Tibial nerve (tissue), 4 donors: ENCODE data around the gene CFAP52. TPM values are rescaled to one million over a fixed set of nuclear protein-coding genes. Genes with fewer than 3 reads are reported as not detected.

Source experiments
- DNase-seq, 2 donors: peaks; one replicate each; pipeline ENCODE4 v3.0.0-alpha.2; 2019; ENCODE audit warnings: low spot score in 2 of 2
- H3K27ac ChIP-seq, 4 donors: fragments of 200-600 bp; sonication (generic) in 3 of 4; one replicate each; pipeline ENCODE4 v1.5.1; 2017 to 2019; ENCODE audit warnings: mild to moderate bottlenecking in 1 of 4
- H3K27me3 ChIP-seq, 2 donors: fragments of 200-600 bp; sonication (generic) in 1 of 2; one replicate each; pipeline versions ENCODE4 v1.5.1 to v1.6.0; 2017 to 2019
- H3K36me3 ChIP-seq, 3 donors: fragments of 200-600 bp; sonication (generic); one replicate each; pipeline ENCODE4 v1.5.1; 2018 to 2019
- H3K4me1 ChIP-seq, 4 donors: fragments of 200-600 bp; sonication (generic) in 3 of 4; one replicate each; pipeline ENCODE4 v1.5.1; 2017 to 2019
- H3K4me3 ChIP-seq, 4 donors: fragments of 200-600 bp; sonication (generic) in 3 of 4; one replicate each; pipeline ENCODE4 v1.5.1; 2017 to 2019; ENCODE audit warnings: mild to moderate bottlenecking in 1 of 4, moderate library complexity in 1 of 4
- H3K9me3 ChIP-seq, 4 donors: fragments of 200-600 bp; sonication (generic) in 3 of 4; one replicate each; pipeline ENCODE4 v1.5.1; 2017 to 2019
- EP300 ChIP-seq, 2 donors: sonication (generic); formaldehyde crosslinking; IDR thresholded peaks; one replicate each; pipeline ENCODE4 v1.6.1; 2017; ENCODE audit warnings: antibody characterized with exemption in 2 of 2, mild to moderate bottlenecking in 1 of 2
- POLR2A ChIP-seq, 2 donors: fragments of 450-650 bp; IDR thresholded peaks; one replicate each; pipeline ENCODE4 v1.6.1; 2017; ENCODE audit warnings: antibody characterized with exemption in 2 of 2, mild to moderate bottlenecking in 2 of 2, moderate library complexity in 2 of 2
- WGBS, 2 donors: methylation state at CpG; one replicate each; pipeline ENCODE4 v1.1.5; 2018; 5-methylcytosine and 5-hydroxymethylcytosine counted together
- total RNA-seq, 4 donors: library from RNA; depleted of rRNA; stranded (reverse); fragments of >200 nt; gene quantifications; one replicate each; pipeline ENCODE4 v1.1.0, GENCODE V29; 2016
- TF ChIP-seq, protein P1 (sequence below), 5 experiments: fragments of 200-600 bp in 3 of 5; fragments of 450-650 bp in 2 of 5; sonication (generic) in 3 of 5; IDR thresholded peaks; one replicate each; pipeline ENCODE4 v1.5.1; 2016 to 2019; ENCODE audit warnings: antibody characterized with exemption in 5 of 5, mild to moderate bottlenecking in 3 of 5, moderate library complexity in 2 of 5

CFAP52 gene, protein sequence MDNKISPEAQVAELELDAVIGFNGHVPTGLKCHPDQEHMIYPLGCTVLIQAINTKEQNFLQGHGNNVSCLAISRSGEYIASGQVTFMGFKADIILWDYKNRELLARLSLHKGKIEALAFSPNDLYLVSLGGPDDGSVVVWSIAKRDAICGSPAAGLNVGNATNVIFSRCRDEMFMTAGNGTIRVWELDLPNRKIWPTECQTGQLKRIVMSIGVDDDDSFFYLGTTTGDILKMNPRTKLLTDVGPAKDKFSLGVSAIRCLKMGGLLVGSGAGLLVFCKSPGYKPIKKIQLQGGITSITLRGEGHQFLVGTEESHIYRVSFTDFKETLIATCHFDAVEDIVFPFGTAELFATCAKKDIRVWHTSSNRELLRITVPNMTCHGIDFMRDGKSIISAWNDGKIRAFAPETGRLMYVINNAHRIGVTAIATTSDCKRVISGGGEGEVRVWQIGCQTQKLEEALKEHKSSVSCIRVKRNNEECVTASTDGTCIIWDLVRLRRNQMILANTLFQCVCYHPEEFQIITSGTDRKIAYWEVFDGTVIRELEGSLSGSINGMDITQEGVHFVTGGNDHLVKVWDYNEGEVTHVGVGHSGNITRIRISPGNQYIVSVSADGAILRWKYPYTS
- total RNA-seq, result 1 to 10 TPM in 1 of 4 donors, under 1 TPM in 2, not detected in 1; 0.22 to 1.6 (median 0.30) TPM

DNA sequence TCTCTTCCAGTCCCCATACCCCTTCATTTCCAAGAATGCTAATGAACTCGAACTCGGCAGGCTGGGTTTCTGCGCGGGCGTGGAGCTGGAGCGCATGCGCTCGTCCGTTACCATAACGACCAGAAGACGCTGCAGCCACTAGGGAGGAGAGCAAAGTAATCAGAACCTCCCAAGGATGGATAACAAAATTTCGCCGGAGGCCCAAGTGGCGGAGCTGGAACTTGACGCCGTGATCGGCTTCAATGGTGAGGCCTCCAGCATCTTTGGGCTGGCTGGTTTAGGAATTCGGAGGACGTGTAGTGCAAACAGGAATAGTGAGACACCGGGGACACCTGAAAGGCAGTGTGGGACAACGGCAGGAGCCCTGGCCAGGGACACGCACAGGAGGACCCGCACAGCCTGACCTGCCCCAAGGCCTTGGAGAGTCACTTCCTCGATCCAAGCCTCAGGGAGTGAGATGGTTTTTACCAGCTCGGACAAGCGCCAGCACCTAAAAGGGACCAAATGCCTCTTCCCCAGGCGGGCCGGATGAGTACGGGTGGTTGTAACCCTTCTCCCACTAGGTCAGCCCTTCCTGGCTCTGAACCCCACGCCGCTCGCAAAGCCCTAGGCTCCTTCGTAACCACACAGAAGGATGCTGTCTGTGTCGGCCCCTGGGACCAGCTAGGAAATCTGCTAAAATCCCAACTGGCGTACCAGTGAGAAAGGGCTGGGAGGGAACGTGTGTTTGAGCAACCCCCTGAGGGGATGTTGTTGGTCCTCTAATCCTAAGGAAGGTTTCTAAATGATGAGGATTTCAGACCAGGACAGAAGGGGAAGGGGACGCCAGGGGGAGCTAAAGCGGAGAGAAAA lies at the start of gene CFAP52:
TSS of gene CFAP52 (plus strand) at position 122 of the 852 bp plus-strand sequence. CDS start at position 176, 54 bp downstream.
- WGBS, 2 donors, result 2 to 4% methylated on average over 38 of the region's 38 CpGs
- no peaks in the 10 kb centered on the region for H3K27me3 ChIP-seq

DNA sequence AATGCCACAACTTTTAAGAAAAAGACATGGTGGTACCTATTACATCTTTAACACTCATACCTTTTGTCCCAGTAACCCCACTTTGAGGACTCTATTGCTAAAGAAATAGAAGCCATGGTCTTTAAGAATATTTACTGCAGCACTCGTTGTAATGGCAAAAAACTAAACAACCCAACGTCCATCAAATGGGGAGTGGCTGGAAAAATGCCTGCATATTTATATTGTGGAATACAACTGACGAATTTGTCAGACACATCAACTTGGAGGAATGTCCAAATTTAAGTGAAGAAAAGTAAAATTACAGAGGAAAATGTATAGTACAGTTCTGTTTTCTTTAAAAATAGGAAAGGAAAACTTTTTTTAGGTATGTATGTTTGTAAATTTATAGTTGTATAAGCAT lies 48.7 kb upstream of the CFAP52 start:
- Histone ChIP-seq H3K36me3 (no peaks in the 10 kb centered on the region), H3K4me3 (no peak overlapping the region), H3K4me1 (no peaks in the 10 kb centered on the region), H3K9me3 (no peaks in the 10 kb centered on the region), H3K27me3 (no peaks in the 10 kb centered on the region), H3K27ac (no peak overlapping the region)
- TF ChIP-seq, protein P1, sequence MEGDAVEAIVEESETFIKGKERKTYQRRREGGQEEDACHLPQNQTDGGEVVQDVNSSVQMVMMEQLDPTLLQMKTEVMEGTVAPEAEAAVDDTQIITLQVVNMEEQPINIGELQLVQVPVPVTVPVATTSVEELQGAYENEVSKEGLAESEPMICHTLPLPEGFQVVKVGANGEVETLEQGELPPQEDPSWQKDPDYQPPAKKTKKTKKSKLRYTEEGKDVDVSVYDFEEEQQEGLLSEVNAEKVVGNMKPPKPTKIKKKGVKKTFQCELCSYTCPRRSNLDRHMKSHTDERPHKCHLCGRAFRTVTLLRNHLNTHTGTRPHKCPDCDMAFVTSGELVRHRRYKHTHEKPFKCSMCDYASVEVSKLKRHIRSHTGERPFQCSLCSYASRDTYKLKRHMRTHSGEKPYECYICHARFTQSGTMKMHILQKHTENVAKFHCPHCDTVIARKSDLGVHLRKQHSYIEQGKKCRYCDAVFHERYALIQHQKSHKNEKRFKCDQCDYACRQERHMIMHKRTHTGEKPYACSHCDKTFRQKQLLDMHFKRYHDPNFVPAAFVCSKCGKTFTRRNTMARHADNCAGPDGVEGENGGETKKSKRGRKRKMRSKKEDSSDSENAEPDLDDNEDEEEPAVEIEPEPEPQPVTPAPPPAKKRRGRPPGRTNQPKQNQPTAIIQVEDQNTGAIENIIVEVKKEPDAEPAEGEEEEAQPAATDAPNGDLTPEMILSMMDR (IDR thresholded peaks at IDR 0.05), result no peak
- TF ChIP-seq POLR2A (IDR thresholded peaks at IDR 0.05) (no peak), EP300 (IDR thresholded peaks at IDR 0.05) (no peak)
- no peak for DNase-seq
- WGBS, 2 donors, result 52 to 55% methylated on average over 3 of the region's 3 CpGs

More for the DNA sequence above, at the start of gene CFAP52:
- H3K4me3 ChIP-seq, result peak within 1 kb of the TSS; percentile 56 to 90 (median 73)
- DNase-seq, result peak; percentile 64 to 77
- H3K4me1 ChIP-seq, result peaks cover 0 to 33% (median 10%) of the 10 kb centered on the region in 4 donors
- no peaks in the 10 kb centered on the region for H3K36me3 ChIP-seq
- no peak for TF ChIP-seq EP300 (IDR thresholded peaks at IDR 0.05)
- no peak for TF ChIP-seq POLR2A (IDR thresholded peaks at IDR 0.05)
- TF ChIP-seq, protein P1 (IDR thresholded peaks at IDR 0.05), result peak in 4 of 5 experiments; percentile 54 to 71 (median 61)
- H3K9me3 ChIP-seq, result no peaks in the 10 kb centered on the region
- peak within 1 kb of the TSS; percentile 26 to 78 (median 62) for H3K27ac ChIP-seq

DNA sequence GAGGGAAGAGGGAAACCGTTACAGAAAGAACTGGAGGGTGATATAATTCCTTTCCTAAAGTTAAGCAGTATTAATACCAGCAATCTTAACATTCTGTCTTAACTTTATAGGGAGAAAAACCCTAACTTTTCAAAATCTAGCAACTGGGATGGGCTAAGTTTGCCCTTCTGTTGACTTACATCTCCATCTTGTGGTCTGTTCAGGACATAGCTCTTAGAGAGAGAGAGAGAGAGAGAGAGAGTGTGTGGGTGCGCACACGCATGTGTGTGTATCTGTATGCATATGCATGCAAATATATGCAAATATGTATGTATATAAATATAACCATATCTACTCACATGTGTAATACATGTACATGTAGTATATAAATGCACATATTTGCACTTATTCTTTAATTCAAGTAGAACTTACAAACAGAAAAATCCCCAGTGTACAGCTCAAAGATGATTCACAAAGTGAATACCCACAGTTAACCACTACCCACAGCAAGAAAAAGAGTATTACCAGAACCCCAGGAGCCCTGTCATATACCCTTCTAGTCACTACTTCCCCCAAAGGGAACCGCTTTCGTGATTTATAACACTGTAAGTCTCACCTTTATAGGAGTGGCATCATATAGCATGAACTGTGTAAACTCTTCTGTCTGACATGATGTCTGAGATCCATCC lies 47.3 kb upstream of the CFAP52 start:
- H3K9me3 ChIP-seq, result no peaks in the 10 kb centered on the region
- no peaks in the 10 kb centered on the region for H3K36me3 ChIP-seq
- DNase-seq, result no peak
- no peaks in the 10 kb centered on the region for H3K27me3 ChIP-seq
- H3K4me3 ChIP-seq, result no peak overlapping the region
- WGBS, 2 donors, result 56 to 63% methylated on average over 5 of the region's 5 CpGs
- TF ChIP-seq, protein P1 (IDR thresholded peaks at IDR 0.05), result peak in 4 of 5 experiments; percentile 20 to 41 (median 24)
- TF ChIP-seq POLR2A (IDR thresholded peaks at IDR 0.05), result no peak
- TF ChIP-seq EP300 (IDR thresholded peaks at IDR 0.05), result no peak
- no peak overlapping the region for H3K27ac ChIP-seq
- no peaks in the 10 kb centered on the region for H3K4me1 ChIP-seq

DNA sequence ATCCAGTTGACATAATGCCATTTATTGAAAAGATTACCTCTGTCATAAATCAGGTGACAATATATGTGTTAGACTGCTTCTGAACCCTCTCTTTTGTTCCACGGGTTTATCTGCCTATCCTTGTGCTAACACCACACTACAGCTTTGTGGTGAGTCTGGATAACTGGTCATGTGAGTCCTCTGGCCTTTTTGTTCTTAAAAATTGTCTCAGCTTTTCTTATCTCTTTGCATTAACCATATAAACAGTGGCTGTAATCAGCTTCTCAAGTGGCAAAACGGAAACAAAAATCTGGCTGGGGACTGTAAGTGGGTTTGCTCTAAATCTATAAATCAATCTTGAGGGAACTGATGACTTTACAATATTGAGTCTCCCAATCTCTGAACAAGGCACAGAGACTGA lies 45.4 kb upstream of the CFAP52 start:
- no peaks in the 10 kb centered on the region for H3K9me3 ChIP-seq
- no peaks in the 10 kb centered on the region for H3K4me1 ChIP-seq
- no peak for DNase-seq
- H3K4me3 ChIP-seq, result no peak overlapping the region
- TF ChIP-seq EP300 (IDR thresholded peaks at IDR 0.05) (no peak), POLR2A (IDR thresholded peaks at IDR 0.05) (no peak)
- TF ChIP-seq, protein P1 (IDR thresholded peaks at IDR 0.05), result no peak
- H3K27ac ChIP-seq, result no peak overlapping the region
- no peaks in the 10 kb centered on the region for H3K36me3 ChIP-seq
- no peaks in the 10 kb centered on the region for H3K27me3 ChIP-seq
- WGBS, 2 donors, result 56 to 68% methylated on average over 2 of the region's 2 CpGs
